Type B pancreatic cell (in vitro differentiated cells): Measurements from ENCODE around the gene ATXN8OS. TPM values are rescaled to one million over a fixed set of nuclear protein-coding genes. Genes with fewer than 3 reads are reported as not detected.

Experiments
- DNase-seq: peaks from one replicate; pipeline ENCODE4 v3.0.0; 2021; ENCODE audit warnings: mixed read lengths; ENCODE audit not compliant: unreplicated experiment; ENCODE audit errors: extremely low spot score
- H3K27ac Mint-ChIP-seq: 2 replicates; pipeline ENCODE4 v1.8.0; 2021; ENCODE audit warnings: mild to moderate bottlenecking, mixed read lengths
- H3K27me3 Mint-ChIP-seq: 2 replicates; pipeline ENCODE4 v1.8.0; 2021; ENCODE audit warnings: mixed read lengths
- H3K36me3 Mint-ChIP-seq: 2 replicates; pipeline ENCODE4 v1.8.0; 2021; ENCODE audit warnings: mixed read lengths
- H3K4me1 Mint-ChIP-seq: one replicate; pipeline ENCODE4 v1.8.0; 2021; ENCODE audit warnings: mixed read lengths; ENCODE audit not compliant: unreplicated experiment
- H3K4me3 Mint-ChIP-seq: 2 replicates; pipeline ENCODE4 v1.8.0; 2021; ENCODE audit warnings: mild to moderate bottlenecking, mixed read lengths
- H3K9me3 Mint-ChIP-seq: 2 replicates; pipeline ENCODE4 v1.8.0; 2021; ENCODE audit warnings: mixed read lengths
- CTCF ChIP-seq: fragments of 200-600 bp; sonication (generic); conservative IDR thresholded peaks from 2 replicates; pipeline ENCODE4 v1.5.0; 2021; ENCODE audit warnings: antibody characterized with exemption, mild to moderate bottlenecking
- long read RNA-seq: library from polyadenylated mRNA; unstranded; transcript quantifications from one replicate; pipeline ENCODE4 v2.0.0, GENCODE V29; 2020
- total RNA-seq: library from RNA; stranded (reverse); gene quantifications from 2 replicates; pipeline ENCODE4 v1.2.1, GENCODE V29; 2021; ENCODE audit warnings: low replicate concordance

The ATXN8OS gene
- not detected in 2 replicates for total RNA-seq
- long read RNA-seq: 0 reads

GRCh38 chr13:70107498-70108281 lies at the start of gene ATXN8OS:
ATXN8OS (plus strand) TSS chr13:70107826.
- no peak for TF ChIP-seq CTCF
- Mint-ChIP-seq H3K27me3 (peaks cover 53% of the 10 kb centered on the region), H3K9me3 (no peaks in the 10 kb centered on the region), H3K27ac (no peak within 1 kb of the TSS), H3K4me3 (peak within 1 kb of the TSS; percentile 84), H3K36me3 (no peaks in the 10 kb centered on the region), H3K4me1 (no peaks in the 10 kb centered on the region)
- DNase-seq: no peak

GRCh38 chr13:70080012-70080411 lies 27.6 kb upstream of the ATXN8OS start:
- no peak for TF ChIP-seq CTCF
- Mint-ChIP-seq H3K9me3 (no peaks in the 10 kb centered on the region), H3K27me3 (no peaks in the 10 kb centered on the region), H3K4me3 (no peak overlapping the region), H3K4me1 (no peaks in the 10 kb centered on the region), H3K36me3 (no peaks in the 10 kb centered on the region), H3K27ac (no peak overlapping the region)
- no peak for DNase-seq

- H3K4me1 Mint-ChIP-seq: no peaks in the 10 kb centered on the region
These were observed 20.4 kb upstream of the ATXN8OS start for GRCh38 chr13:70087247-70087646.

GRCh38 chr13:70088926-70089325 lies 18.7 kb upstream of the ATXN8OS start:
- Mint-ChIP-seq H3K27me3 (no peaks in the 10 kb centered on the region), H3K9me3 (no peaks in the 10 kb centered on the region), H3K4me3 (no peak overlapping the region), H3K27ac (no peak overlapping the region), H3K4me1 (no peaks in the 10 kb centered on the region), H3K36me3 (no peaks in the 10 kb centered on the region)
- DNase-seq: no peak
- TF ChIP-seq CTCF: no peak

More at GRCh38 chr13:70087247-70087646, 20.4 kb upstream of the ATXN8OS start:
- DNase-seq: no peak
- TF ChIP-seq CTCF: no peak
- Mint-ChIP-seq H3K4me3 (no peak overlapping the region), H3K27ac (no peak overlapping the region), H3K27me3 (no peaks in the 10 kb centered on the region), H3K9me3 (no peaks in the 10 kb centered on the region), H3K36me3 (no peaks in the 10 kb centered on the region)

GRCh38 chr13:70090036-70090723 lies 17.4 kb upstream of the ATXN8OS start:
- DNase-seq: no peak
- H3K27me3 Mint-ChIP-seq: no peaks in the 10 kb centered on the region
- no peak for TF ChIP-seq CTCF
- H3K9me3 Mint-ChIP-seq: no peaks in the 10 kb centered on the region
- no peaks in the 10 kb centered on the region for H3K4me1 Mint-ChIP-seq
- no peak overlapping the region for H3K27ac Mint-ChIP-seq
- no peaks in the 10 kb centered on the region for H3K36me3 Mint-ChIP-seq
- no peak overlapping the region for H3K4me3 Mint-ChIP-seq
